HepG2 (cell line): ENCODE data around the gene CBLC. TPM values are rescaled to one million over a fixed set of nuclear protein-coding genes. Genes with fewer than 3 reads are reported as not detected.
A peak's percentile ranks its signal among the peaks of the same experiment; 100 is the strongest.

Experiments used
- BCL6 ChIP-seq: IDR thresholded peaks from 2 replicates; pipeline ENCODE4 v1.6.1; 2016; ENCODE audit warnings: missing genetic modification reagents, missing compliant biosample characterization
- GFI1 ChIP-seq: sonication (generic); formaldehyde crosslinking; IDR thresholded peaks from 2 replicates; pipeline ENCODE4 v1.5.0; 2020; ENCODE audit warnings: missing genetic modification reagents, mild to moderate bottlenecking, borderline replicate concordance
- MAFK ChIP-seq, 2 experiments: IDR thresholded peaks in 1 of 2; conservative IDR thresholded peaks in 1 of 2; 2 replicates each; pipeline ENCODE4 v1.6.1; 2011; ENCODE audit warnings: improper control_type of control experiment in 2 of 2, low read length in 2 of 2
- MIER3 ChIP-seq: IDR thresholded peaks from 2 replicates; pipeline ENCODE4 v1.6.1; 2016; ENCODE audit warnings: missing compliant biosample characterization, borderline replicate concordance
- polyA plus RNA-seq, 8 experiments: library from polyadenylated mRNA; depleted of rRNA in 3 of 8; stranded (reverse) in 7 of 8; unstranded in 1 of 8; fragments of >200 nt; fragmentation: Illumina TruSeq in 4 of 8; extraction: Trizol in 4 of 8; gene quantifications; 2 replicates each; pipeline versions ENCODE4 v1.2.1 to v1.2.3, GENCODE V29; 2011 to 2016; ENCODE audit warnings: low read depth in 4 of 8, missing spikeins in 1 of 8, mixed read lengths in 1 of 8; ENCODE audit not compliant: insufficient read depth in 1 of 8
- total RNA-seq, 5 experiments: library from RNA; depleted of rRNA; stranded (reverse); fragments of >200 nt; fragmentation: Illumina TruSeq; extraction: Trizol; gene quantifications; 2 replicates each; pipeline ENCODE4 v1.2.3, GENCODE V29; 2016; ENCODE audit warnings: low read depth in 1 of 5
- TF ChIP-seq, protein P1 (sequence below): IDR thresholded peaks from 2 replicates; pipeline ENCODE4 v1.4.0; 2020; ENCODE audit warnings: mild to moderate bottlenecking, missing genetic modification reagents
- TF ChIP-seq, protein P2 (sequence below): sonication (generic); formaldehyde crosslinking; IDR thresholded peaks from 2 replicates; pipeline ENCODE4 v1.4.0; 2020; ENCODE audit warnings: mild to moderate bottlenecking, missing genetic modification reagents
- TF ChIP-seq, protein P3 (sequence below): sonication (generic); formaldehyde crosslinking; IDR thresholded peaks from 2 replicates; pipeline ENCODE4 v1.4.0; 2020; ENCODE audit warnings: missing genetic modification reagents
- TF ChIP-seq, protein P4 (sequence below): sonication (generic); formaldehyde crosslinking; IDR thresholded peaks from 2 replicates; pipeline ENCODE4 v1.5.0; 2020; ENCODE audit warnings: missing genetic modification reagents, mild to moderate bottlenecking, borderline replicate concordance

CBLC gene
- total and polyA plus RNA-seq, 2 of the 13 experiments (the other 11 are each of a cell fraction or from before 2014, with no cell fraction given), result 1.8 to 2.6 TPM

DNA sequence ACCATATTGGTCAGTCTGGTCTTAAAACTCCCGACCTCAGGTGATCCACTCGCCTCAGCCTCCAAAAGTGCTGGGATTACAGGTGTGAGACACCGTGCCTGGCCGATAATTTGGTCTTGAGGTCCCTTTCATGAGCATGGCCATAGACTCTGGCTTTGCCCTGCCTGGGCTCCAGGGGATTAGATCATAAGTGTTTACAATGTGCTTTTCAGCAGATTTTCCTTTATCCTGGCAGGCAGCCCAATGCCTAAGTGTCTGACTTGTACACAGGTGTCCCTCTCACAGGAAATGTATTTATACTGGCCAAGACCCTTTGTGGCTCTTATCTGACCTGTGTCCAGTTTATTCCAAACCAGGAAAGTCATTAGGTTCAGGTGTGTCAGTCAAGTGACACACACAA lies 47.1 kb downstream of the CBLC start (continued):
- TF ChIP-seq, protein P1, sequence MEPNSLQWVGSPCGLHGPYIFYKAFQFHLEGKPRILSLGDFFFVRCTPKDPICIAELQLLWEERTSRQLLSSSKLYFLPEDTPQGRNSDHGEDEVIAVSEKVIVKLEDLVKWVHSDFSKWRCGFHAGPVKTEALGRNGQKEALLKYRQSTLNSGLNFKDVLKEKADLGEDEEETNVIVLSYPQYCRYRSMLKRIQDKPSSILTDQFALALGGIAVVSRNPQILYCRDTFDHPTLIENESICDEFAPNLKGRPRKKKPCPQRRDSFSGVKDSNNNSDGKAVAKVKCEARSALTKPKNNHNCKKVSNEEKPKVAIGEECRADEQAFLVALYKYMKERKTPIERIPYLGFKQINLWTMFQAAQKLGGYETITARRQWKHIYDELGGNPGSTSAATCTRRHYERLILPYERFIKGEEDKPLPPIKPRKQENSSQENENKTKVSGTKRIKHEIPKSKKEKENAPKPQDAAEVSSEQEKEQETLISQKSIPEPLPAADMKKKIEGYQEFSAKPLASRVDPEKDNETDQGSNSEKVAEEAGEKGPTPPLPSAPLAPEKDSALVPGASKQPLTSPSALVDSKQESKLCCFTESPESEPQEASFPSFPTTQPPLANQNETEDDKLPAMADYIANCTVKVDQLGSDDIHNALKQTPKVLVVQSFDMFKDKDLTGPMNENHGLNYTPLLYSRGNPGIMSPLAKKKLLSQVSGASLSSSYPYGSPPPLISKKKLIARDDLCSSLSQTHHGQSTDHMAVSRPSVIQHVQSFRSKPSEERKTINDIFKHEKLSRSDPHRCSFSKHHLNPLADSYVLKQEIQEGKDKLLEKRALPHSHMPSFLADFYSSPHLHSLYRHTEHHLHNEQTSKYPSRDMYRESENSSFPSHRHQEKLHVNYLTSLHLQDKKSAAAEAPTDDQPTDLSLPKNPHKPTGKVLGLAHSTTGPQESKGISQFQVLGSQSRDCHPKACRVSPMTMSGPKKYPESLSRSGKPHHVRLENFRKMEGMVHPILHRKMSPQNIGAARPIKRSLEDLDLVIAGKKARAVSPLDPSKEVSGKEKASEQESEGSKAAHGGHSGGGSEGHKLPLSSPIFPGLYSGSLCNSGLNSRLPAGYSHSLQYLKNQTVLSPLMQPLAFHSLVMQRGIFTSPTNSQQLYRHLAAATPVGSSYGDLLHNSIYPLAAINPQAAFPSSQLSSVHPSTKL (CRISPR knock-in tag), result peak; percentile 29; the same call in 1 of the 2 replicates
- TF ChIP-seq BCL6 (CRISPR knock-in tag) (0 out of 2 replicates have a peak, but pooled peaks have one; percentile 24), GFI1 (CRISPR knock-in tag) (no peak), MIER3 (no peak), MAFK (conservative IDR thresholded peaks at IDR 0.05 in 1 of 2, IDR thresholded peaks at IDR 0.05 in 1 of 2; ENCODE audit: low read length in 2 of 2) (0 out of 4 replicates have a peak, but pooled peaks of 1 of the 2 experiments have one; percentile 25)
- TF ChIP-seq, protein P2, sequence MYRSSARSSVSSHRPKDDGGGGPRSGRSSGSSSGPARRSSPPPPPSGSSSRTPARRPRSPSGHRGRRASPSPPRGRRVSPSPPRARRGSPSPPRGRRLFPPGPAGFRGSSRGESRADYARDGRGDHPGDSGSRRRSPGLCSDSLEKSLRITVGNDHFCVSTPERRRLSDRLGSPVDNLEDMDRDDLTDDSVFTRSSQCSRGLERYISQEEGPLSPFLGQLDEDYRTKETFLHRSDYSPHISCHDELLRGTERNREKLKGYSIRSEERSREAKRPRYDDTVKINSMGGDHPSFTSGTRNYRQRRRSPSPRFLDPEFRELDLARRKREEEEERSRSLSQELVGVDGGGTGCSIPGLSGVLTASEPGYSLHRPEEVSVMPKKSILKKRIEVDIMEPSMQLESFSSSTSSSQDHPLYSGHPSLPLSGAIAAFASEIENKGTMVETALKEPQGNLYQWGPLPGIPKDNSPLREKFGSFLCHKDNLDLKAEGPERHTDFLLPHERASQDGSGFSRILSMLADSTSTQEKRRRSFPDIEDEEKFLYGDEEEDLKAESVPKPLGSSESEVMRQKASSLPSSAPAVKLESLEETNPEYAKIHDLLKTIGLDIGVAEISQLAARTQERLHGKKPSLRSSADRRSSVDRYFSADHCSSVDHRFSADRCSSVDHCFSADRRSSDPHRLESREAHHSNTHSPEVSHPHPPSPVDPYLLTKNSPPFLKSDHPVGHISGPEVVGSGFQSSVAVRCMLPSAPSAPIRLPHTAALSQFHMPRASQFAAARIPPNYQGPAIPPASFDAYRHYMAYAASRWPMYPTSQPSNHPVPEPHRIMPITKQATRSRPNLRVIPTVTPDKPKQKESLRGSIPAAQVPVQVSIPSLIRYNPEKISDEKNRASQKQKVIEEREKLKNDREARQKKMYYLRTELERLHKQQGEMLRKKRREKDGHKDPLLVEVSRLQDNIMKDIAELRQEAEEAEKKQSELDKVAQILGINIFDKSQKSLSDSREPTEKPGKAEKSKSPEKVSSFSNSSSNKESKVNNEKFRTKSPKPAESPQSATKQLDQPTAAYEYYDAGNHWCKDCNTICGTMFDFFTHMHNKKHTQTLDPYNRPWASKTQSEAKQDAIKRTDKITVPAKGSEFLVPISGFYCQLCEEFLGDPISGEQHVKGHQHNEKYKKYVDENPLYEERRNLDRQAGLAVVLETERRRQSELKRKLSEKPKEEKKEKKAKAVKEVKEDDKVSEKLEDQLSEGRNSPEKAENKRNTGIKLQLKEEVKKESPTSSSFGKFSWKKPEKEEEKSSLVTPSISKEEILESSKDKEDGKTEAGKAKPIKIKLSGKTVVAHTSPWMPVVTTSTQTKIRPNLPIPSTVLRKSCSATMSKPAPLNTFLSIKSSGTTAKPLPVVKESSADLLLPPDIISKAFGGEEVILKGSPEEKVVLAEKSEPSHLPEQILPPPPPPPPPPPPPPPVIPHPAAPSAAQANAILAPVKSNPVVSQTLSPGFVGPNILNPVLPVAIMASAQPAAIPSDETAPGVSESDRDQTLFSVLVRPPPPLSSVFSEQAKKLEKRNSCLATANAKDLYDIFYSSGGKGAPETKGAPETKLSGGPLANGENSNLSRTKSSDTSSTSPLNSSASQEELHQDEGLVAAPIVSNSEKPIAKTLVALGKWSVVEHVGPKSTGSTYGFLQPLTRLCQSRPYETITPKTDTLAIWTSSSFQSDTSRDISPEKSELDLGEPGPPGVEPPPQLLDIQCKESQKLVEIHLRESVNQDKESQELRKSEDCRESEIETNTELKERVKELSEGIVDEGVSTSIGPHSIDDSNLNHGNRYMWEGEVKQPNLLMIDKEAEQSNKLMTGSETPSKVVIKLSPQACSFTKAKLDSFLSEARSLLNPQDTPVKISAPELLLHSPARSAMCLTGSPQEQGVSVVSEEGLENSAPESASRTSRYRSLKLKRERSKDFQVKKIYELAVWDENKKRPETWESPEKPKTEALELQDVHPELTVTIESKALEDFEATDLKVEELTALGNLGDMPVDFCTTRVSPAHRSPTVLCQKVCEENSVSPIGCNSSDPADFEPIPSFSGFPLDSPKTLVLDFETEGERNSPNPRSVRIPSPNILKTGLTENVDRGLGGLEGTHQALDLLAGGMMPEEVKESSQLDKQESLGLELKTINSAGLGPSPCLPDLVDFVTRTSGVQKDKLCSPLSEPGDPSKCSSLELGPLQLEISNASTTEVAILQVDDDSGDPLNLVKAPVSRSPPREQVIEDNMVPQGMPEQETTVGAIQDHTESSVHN (CRISPR knock-in tag), result no peak
- TF ChIP-seq, protein P3, sequence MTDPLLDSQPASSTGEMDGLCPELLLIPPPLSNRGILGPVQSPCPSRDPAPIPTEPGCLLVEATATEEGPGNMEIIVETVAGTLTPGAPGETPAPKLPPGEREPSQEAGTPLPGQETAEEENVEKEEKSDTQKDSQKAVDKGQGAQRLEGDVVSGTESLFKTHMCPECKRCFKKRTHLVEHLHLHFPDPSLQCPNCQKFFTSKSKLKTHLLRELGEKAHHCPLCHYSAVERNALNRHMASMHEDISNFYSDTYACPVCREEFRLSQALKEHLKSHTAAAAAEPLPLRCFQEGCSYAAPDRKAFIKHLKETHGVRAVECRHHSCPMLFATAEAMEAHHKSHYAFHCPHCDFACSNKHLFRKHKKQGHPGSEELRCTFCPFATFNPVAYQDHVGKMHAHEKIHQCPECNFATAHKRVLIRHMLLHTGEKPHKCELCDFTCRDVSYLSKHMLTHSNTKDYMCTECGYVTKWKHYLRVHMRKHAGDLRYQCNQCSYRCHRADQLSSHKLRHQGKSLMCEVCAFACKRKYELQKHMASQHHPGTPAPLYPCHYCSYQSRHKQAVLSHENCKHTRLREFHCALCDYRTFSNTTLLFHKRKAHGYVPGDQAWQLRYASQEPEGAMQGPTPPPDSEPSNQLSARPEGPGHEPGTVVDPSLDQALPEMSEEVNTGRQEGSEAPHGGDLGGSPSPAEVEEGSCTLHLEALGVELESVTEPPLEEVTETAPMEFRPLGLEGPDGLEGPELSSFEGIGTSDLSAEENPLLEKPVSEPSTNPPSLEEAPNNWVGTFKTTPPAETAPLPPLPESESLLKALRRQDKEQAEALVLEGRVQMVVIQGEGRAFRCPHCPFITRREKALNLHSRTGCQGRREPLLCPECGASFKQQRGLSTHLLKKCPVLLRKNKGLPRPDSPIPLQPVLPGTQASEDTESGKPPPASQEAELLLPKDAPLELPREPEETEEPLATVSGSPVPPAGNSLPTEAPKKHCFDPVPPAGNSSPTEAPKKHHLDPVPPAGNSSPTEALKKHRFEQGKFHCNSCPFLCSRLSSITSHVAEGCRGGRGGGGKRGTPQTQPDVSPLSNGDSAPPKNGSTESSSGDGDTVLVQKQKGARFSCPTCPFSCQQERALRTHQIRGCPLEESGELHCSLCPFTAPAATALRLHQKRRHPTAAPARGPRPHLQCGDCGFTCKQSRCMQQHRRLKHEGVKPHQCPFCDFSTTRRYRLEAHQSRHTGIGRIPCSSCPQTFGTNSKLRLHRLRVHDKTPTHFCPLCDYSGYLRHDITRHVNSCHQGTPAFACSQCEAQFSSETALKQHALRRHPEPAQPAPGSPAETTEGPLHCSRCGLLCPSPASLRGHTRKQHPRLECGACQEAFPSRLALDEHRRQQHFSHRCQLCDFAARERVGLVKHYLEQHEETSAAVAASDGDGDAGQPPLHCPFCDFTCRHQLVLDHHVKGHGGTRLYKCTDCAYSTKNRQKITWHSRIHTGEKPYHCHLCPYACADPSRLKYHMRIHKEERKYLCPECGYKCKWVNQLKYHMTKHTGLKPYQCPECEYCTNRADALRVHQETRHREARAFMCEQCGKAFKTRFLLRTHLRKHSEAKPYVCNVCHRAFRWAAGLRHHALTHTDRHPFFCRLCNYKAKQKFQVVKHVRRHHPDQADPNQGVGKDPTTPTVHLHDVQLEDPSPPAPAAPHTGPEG (CRISPR knock-in tag), result no peak
- TF ChIP-seq, protein P4, sequence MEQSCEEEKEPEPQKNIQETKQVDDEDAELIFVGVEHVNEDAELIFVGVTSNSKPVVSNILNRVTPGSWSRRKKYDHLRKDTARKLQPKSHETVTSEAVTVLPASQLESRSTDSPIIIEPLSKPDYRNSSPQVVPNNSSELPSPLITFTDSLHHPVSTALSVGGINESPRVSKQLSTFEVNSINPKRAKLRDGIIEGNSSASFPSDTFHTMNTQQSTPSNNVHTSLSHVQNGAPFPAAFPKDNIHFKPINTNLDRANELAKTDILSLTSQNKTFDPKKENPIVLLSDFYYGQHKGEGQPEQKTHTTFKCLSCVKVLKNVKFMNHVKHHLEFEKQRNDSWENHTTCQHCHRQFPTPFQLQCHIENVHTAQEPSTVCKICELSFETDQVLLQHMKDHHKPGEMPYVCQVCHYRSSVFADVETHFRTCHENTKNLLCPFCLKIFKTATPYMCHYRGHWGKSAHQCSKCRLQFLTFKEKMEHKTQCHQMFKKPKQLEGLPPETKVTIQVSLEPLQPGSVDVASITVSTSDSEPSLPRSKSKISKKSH (CRISPR knock-in tag), result no peak
